Measurements from ENCODE around the gene DYRK3. TPM values are rescaled to one million over a fixed set of nuclear protein-coding genes. Genes with fewer than 3 reads are reported as not detected.

Gene DYRK3
- total and polyA plus RNA-seq, 2 of the 13 experiments (the other 11 are each of a cell fraction or from before 2014, with no cell fraction given), result 0.48 to 2.8 TPM

DNA sequence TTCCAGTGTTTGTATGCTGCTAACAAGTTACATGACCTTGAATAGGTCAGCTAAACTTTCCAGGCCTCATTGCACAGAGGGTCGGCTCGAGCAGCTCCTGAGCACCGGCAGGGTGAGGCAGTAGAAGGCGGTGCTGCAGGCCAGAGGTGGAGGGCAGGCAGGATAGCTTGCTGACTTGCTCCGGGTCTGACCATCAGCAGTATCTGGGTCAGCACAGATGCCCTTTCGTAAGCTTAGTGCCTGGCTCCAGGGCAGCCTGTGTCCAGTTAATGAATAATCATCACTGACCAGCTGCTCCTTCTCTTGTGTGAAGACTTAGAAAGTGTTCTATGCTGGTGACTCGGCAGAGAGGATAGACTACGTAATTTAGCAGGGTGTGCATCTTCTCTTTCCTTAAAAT is 56.3 kb downstream of the DYRK3 start (continued):
- TF ChIP-seq, protein P1, sequence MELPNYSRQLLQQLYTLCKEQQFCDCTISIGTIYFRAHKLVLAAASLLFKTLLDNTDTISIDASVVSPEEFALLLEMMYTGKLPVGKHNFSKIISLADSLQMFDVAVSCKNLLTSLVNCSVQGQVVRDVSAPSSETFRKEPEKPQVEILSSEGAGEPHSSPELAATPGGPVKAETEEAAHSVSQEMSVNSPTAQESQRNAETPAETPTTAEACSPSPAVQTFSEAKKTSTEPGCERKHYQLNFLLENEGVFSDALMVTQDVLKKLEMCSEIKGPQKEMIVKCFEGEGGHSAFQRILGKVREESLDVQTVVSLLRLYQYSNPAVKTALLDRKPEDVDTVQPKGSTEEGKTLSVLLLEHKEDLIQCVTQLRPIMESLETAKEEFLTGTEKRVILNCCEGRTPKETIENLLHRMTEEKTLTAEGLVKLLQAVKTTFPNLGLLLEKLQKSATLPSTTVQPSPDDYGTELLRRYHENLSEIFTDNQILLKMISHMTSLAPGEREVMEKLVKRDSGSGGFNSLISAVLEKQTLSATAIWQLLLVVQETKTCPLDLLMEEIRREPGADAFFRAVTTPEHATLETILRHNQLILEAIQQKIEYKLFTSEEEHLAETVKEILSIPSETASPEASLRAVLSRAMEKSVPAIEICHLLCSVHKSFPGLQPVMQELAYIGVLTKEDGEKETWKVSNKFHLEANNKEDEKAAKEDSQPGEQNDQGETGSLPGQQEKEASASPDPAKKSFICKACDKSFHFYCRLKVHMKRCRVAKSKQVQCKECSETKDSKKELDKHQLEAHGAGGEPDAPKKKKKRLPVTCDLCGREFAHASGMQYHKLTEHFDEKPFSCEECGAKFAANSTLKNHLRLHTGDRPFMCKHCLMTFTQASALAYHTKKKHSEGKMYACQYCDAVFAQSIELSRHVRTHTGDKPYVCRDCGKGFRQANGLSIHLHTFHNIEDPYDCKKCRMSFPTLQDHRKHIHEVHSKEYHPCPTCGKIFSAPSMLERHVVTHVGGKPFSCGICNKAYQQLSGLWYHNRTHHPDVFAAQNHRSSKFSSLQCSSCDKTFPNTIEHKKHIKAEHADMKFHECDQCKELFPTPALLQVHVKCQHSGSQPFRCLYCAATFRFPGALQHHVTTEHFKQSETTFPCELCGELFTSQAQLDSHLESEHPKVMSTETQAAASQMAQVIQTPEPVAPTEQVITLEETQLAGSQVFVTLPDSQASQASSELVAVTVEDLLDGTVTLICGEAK (IDR thresholded peaks at IDR 0.05), result no peak
- TF ChIP-seq, protein P1 (CRISPR knock-in tag; IDR thresholded peaks at IDR 0.05), result no peak
- no peak for TF ChIP-seq DRAP1 (CRISPR knock-in tag; IDR thresholded peaks at IDR 0.05)
- no peak for TF ChIP-seq TSC22D2 (CRISPR knock-in tag; IDR thresholded peaks at IDR 0.05; ENCODE audit: borderline replicate concordance)
- no peak for TF ChIP-seq ETV6 (CRISPR knock-in tag; conservative IDR thresholded peaks at IDR 0.05)
- TF ChIP-seq CHD2 (IDR thresholded peaks at IDR 0.05; ENCODE audit: low read depth, low read length), result no peak
- TF ChIP-seq SRSF1 (optimal IDR thresholded peaks at IDR 0.05; ENCODE audit: low read depth, low read length), result no peak
- TF ChIP-seq ZNF816 (CRISPR knock-in tag; IDR thresholded peaks at IDR 0.05; ENCODE audit: borderline replicate concordance), result no peak
- no peak for TF ChIP-seq SYNCRIP (IDR thresholded peaks at IDR 0.05; ENCODE audit: insufficient read depth, low read depth, low read length)
- TF ChIP-seq, protein P2, sequence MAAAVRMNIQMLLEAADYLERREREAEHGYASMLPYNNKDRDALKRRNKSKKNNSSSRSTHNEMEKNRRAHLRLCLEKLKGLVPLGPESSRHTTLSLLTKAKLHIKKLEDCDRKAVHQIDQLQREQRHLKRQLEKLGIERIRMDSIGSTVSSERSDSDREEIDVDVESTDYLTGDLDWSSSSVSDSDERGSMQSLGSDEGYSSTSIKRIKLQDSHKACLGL (CRISPR knock-in tag; IDR thresholded peaks at IDR 0.05), result no peak
- TF ChIP-seq ZBTB46 (CRISPR knock-in tag; IDR thresholded peaks at IDR 0.05; ENCODE audit: borderline replicate concordance), result no peak
- no peak for TF ChIP-seq NFYB (CRISPR knock-in tag; IDR thresholded peaks at IDR 0.05)
- no peak for TF ChIP-seq RELA (CRISPR knock-in tag; IDR thresholded peaks at IDR 0.05)
- TF ChIP-seq ZNF44 (CRISPR knock-in tag; IDR thresholded peaks at IDR 0.05), result no peak
- no peak for TF ChIP-seq NFE2 (CRISPR knock-in tag; IDR thresholded peaks at IDR 0.05)
- TF ChIP-seq ZNF431 (CRISPR knock-in tag; IDR thresholded peaks at IDR 0.05; ENCODE audit: borderline replicate concordance, low read depth), result no peak
